Stimulated activated CD8-positive, alpha-beta memory T cell treated with anti-CD3 and anti-CD28 coated beads, Interleukin-7, amount 100 ng/mL, for 24 hours (primary cell): ENCODE results near the gene PIANP.
"Not testable (repeated sequence)": the region's sequence is repeated elsewhere in the genome, so short reads cannot be mapped to it uniquely, and the experiment has no call there.

Source experiments
- DNase-seq: peaks from one replicate; pipeline ENCODE4 v3.0.0-alpha.2; 2020; ENCODE audit warnings: low read depth

PIANP gene

GRCh38 chr12:6708351-6708750, 7.7 kb upstream of the PIANP start:
- DNase-seq = not testable (repeated sequence)

- DNase-seq = no peak
Measured at GRCh38 chr12:6703631-6704030, 3.0 kb upstream of the PIANP start.

DNA sequence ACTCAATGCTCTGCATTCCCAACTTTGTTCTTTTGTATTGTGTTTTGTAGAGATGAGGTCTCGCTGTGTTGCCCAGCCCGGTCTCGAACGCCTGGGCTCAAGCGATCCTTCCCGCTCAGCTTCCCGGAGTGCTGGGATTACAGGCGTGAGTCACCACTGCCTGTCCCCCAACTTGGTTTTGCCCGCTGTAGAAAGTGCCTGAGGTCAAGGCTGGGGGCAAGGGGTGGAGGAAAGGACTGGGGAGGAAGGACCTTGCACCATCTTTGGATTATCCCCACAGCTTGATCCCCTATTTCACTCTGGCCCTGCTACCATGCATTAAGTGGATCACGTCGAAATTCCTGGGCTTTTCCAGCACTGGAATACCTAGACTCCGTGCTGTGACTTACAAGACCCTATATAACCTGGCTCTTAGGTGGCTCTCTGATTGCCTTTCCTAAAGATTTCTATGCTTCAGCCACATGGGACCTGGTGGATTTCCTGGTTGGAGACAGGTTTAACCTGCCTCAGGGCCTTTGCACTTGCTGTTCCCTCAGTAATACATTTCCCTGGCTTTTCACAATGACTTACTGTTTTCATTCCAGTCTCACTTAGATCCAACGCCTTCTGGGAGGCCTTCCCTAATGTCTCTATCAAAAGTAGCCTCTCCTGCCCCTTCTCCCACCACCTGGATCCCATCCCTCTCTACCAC, 608 bp upstream of the PIANP start:
- DNase-seq = no peak

DNA sequence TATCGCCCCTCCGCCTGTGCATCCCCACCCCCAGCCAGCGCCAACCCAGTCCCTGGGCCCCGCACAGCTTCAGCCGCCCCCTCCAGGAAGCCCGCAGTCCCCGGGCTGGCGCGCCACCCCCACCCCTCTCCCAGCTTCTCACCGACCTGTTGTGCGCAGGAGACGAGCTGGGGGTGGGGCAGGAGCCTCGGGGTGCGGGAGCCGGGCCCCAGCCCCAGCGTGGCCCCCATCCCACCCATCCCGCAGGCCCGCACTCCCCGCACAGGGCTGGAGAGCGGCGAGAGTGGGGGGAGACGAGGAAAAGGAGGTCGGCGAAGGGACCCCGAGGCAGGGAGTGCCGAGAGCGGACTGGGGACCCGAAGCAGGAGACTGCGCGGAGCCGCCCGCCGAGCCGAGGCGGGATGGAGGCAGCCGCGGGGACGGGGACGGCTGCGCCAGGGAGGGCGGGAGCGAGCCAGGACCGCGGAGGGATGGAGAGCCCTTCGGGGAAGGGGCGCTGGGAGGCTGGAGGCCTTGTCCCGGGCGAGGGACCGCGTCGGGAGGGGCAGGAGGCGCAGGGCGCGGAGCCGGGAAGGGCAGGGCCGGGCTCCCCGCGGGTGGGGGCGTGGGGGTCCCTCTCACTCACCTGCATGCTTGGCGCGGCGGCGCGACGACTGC, 498 bp downstream of the PIANP start:
- no peak for DNase-seq

DNA sequence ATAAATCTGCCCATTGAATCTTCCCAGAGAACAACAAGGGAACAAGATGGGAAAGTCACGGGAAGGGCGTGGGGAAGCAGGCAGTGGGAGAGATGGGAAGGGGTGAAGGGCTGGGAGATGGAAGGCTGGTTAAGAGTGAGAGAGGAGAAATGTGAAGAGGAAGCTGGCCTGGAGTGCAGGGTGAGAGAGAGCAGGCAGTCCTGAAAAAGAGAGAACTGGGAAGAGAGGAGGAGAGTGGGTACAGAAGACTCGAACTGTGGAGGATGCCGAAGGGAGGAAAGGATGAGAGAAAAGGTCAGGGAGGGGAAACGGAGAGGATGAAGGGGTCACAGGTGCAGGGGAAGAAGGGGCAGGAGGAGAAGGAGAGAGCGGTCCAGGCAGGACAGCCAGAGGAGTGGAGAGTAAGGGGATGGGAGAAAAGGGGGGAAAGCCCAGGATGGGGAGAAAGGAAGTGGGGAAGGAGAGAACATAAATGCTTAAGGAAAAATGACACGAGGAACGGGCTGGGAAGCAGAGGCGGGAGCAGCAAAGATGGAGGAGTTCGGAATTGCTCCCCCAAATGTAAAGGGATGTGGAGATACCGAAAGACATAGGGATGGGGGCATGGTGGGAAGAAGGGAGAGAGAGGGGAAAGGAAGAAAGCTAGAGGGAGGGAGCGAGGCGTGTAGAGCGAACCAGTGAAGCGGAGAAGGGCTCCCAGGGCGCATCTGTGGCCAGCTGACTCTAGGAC, 1.2 kb downstream of the PIANP start:
- DNase-seq = no peak

- no peak for DNase-seq
Measured at GRCh38 chr12:6698352-6699046, 2.1 kb downstream of the PIANP start.

GRCh38 chr12:6697584-6698351, 2.8 kb downstream of the PIANP start:
- no peak for DNase-seq

DNA sequence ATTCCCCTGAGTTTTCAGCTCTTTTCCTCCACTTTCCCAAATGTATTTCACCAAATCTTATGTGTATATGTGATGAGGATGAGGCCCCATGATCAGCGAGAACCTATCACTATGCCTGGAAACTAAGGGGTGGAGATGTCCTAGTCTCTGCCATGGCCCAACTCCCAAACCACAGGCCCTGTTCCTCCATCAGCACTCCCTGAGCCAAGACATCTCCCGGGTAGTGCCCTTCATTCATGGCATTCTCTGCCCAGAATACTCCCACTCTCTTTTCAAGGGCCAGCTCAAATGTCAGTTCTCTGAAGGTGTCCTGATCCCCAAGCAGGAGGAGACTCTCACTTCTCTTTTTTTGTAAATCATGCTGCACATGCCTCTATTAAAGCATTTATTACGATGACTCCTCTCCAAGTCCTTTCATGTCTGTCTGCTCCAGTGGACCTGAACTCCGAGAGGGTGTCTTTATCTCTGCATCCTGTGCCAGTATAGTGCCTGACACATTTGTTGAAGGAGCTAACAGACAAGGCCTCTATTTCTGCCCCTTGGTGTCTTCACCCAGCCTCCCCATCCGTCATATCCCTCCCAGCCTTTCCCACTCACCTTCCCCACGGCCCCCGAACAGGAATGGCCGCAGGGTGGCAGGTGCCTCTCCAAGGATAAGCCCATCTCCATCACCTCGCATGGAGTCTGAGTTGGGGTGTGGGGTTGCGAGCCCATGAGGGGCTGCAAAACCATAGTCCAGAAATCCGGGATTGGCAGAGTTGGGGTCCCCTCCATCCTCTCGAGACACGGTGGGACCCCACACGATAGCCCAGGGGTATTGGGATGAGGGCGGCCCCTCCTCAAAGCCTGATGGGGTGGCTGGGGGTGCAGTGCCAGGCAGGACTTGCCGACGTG, 3.7 kb downstream of the PIANP start:
- DNase-seq = no peak

GRCh38 chr12:6695313-6696045, 5.1 kb downstream of the PIANP start:
- no peak for DNase-seq

DNA sequence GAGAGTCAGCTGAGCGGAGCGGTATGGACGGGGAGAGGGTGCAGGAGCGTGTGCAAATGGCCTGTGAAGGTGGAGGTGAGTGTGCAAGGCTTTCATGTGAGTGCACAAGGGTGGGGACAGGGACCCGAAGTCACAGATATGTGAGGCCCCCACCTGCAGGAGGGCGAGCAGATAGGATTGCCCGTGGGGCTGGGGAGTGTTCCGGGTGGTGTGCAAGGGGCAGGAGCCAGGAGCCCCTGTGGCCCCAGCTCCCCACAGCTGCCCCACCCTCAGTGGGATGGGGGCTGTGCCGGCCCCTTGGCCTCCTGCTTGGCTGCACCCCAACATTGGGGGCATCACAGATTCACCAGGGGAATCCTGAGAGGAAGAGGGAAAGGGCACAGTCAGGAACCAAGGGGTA, 5.9 kb downstream of the PIANP start:
- no peak for DNase-seq

GRCh38 chr12:6693832-6694355, 6.7 kb downstream of the PIANP start:
- no peak for DNase-seq

- DNase-seq = no peak
Measured at GRCh38 chr12:6692888-6693287, 7.7 kb downstream of the PIANP start.

DNA sequence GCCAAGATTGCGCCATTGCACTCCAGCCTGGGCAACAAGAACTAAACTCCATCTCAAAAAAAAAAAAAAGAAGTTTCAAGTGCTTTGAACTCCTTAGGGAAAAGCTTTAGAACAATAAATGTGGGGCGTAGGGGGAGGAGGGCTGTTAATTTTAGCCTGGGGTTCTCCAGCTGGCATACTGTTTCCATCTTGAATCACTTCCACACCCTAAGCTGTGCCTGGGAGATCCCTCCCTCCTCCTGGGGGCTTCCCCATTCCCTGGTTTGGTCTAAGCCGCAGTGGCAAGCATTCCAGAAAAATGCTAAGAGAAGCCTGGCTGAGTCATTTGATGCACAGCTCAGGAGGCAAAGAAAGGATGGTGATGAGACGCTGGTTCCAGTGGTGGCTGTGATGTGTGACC, 9.1 kb downstream of the PIANP start:
- no peak for DNase-seq

GRCh38 chr12:6688999-6689882, 11.4 kb downstream of the PIANP start, which contains the start of gene ZNF384:
ZNF384 (minus strand) TSS chr12:6689375; CDS start chr12:6679520, 9,855 bp downstream.
- DNase-seq = peak; percentile 90

DNA sequence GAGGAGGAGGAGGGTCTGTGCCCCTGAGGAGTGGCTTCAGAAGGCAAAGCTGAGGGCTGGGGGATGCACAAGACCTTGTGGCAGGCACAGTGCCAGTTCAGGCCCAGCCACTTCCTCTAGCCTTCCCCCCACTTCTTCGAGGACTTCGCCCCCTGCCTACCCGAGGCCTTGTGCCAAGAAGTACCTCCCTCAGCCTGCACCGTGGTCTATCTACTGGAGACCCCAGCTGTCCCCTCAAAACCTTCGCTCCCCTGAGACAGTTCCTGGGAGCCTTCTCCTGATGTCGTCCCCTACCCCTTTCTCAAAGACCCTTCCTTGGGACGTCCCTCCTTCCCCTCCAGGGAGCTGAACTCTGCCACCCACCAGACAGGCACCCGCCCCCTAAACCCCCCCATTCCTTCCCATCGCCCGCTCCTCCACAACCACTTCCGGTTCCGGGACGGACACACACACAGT, 12.0 kb downstream of the PIANP start:
- no peak for DNase-seq

GRCh38 chr12:6685814-6686213, 14.8 kb downstream of the PIANP start:
- no peak for DNase-seq

DNA sequence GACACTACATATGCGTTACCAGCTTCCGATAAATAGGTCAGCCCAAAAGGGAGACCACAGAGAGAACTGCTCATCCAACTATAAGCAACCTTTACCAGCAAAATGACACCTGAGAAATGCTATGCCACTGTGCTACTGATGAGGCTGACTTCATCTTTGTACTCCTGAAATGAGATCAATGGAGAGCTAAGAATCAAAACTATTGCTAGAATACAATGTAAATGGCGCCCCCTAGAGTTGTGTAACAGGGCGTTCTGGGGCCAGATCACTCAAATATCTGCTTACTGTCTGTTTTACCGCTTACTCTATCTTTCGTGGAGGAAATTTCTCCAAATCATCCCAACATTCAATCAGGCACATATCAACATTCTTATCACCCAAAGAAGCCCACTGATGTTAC, 16.0 kb downstream of the PIANP start:
- no peak for DNase-seq

DNA sequence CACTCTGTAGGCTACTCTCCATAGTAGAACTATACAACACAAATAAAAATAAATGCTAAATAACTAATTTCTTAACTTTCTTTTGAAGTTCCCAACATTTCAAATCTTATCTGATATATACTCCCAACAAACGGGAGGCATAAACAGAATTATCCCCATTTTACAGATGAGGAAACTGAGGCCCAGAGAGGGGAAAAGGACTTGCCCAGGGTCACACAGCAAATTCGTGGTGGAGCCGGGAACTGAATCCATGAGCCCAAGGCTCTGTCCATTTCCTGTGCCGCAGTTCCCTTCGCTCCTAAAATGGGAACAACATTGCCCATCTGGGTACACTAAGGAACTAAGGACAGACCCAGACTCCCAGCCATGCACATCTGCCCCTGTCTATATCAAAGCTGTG, 23.7 kb downstream of the PIANP start:
- no peak for DNase-seq

DNA sequence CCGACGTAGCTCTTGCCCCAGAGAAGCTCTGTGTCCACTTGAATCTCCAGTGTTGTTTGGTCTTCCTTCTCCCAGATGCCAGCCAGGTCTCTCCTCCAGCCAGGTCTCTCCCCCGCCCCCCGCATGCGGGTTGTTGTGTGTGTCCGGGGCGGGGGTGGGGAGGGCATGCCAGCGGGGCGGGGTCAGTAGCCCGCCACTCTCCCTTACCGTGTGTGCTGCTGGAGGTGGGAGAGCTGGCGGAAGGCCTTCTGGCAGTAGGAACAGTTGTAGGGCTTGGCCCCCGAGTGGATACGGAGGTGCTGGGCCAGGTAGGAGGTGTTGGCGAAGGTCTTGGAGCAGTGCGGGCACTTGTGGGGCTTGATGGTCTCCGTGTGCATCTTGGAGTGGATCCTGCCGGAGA, 28.5 kb downstream of the PIANP start:
- DNase-seq = no peak
